RPMI7951 (cell line): Measurements from ENCODE around the gene ECHDC1. TPM values are rescaled to one million over a fixed set of nuclear protein-coding genes. Genes with fewer than 3 reads are reported as not detected.
"Not testable (repeated sequence)": the region's sequence is repeated elsewhere in the genome, so short reads cannot be mapped to it uniquely, and the experiment has no call there.

Source experiments
- DNase-seq: peaks from one replicate; pipeline ENCODE4 v3.0.0-alpha.2; 2012; ENCODE audit warnings: low read depth
- total RNA-seq: library from RNA; depleted of rRNA; stranded (reverse); fragments of >200 nt; shearing (Covaris generic); gene quantifications from 2 replicates; pipeline ENCODE4 v1.2.3, GENCODE V29; 2014

The ECHDC1 gene
- total RNA-seq, 1 experiment from 2014 or later, result 105 TPM

GRCh38 chr6:127342296-127342945 lies 988 bp downstream of the ECHDC1 start:
- peak; percentile 40 for DNase-seq

- DNase-seq, result no peak
Observed at GRCh38 chr6:127341471-127342202, 1.8 kb downstream of the ECHDC1 start.

- no peak for DNase-seq
Observed at GRCh38 chr6:127340171-127340570, 3.2 kb downstream of the ECHDC1 start.

GRCh38 chr6:127338936-127339335 lies 4.5 kb downstream of the ECHDC1 start:
- DNase-seq, result no peak

DNA sequence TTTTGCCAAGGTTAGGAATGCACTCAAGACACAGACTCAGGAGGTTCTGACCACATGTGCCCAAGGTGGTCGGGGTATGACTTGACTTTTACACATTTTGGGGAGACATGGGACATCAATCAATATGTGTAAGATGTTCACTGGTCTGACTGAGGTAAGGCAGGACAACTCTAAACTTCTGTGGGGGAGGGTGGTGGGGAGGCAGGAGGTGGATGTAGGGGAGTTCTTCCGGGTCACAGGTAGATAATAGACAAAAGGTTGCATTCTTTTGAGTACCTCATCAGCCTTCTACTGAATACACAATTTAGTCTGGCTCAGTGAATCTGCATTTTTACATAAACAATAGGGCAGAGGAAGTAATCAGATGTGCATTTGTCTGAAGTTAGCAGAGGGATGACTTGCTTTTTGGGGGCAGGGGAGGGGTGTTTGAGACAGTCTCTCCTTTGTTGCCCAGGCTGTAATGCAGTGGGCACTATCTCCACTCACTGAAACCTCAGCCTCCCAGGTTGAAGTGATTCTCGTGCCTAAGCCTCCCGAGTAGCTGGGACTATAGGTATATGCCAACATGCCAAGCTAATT lies 10.9 kb downstream of the ECHDC1 start:
- DNase-seq, result no peak

- not testable (repeated sequence) for DNase-seq
Observed at GRCh38 chr6:127331256-127331655, 12.2 kb downstream of the ECHDC1 start.

- DNase-seq, result peak; percentile 16
Observed at GRCh38 chr6:127328043-127328609, 15.3 kb downstream of the ECHDC1 start.

- no peak for DNase-seq
Observed at GRCh38 chr6:127319686-127320085, 23.7 kb downstream of the ECHDC1 start.

- DNase-seq, result no peak
Observed at GRCh38 chr6:127317388-127318128, 25.9 kb downstream of the ECHDC1 start.

DNA sequence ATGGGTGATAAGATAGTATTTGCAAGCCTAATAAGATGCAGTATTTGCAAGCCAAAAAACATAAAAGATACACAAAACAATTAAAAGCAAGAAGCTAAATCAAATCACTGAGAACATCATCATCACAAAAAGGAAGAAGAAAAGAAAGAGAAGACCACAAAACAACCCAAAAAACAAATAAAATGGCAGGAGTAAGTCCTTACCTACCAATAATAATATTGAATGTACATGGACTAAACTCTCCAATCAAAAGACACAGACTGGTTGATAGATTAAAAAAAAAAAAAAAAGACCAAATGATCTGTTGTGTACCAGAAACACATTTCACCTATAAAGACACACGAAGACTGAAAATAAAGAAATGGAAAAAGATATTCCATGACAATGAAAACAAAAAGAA lies 37.7 kb downstream of the ECHDC1 start:
- no peak for DNase-seq

GRCh38 chr6:127303917-127304316 lies 39.5 kb downstream of the ECHDC1 start:
- no peak for DNase-seq

DNA sequence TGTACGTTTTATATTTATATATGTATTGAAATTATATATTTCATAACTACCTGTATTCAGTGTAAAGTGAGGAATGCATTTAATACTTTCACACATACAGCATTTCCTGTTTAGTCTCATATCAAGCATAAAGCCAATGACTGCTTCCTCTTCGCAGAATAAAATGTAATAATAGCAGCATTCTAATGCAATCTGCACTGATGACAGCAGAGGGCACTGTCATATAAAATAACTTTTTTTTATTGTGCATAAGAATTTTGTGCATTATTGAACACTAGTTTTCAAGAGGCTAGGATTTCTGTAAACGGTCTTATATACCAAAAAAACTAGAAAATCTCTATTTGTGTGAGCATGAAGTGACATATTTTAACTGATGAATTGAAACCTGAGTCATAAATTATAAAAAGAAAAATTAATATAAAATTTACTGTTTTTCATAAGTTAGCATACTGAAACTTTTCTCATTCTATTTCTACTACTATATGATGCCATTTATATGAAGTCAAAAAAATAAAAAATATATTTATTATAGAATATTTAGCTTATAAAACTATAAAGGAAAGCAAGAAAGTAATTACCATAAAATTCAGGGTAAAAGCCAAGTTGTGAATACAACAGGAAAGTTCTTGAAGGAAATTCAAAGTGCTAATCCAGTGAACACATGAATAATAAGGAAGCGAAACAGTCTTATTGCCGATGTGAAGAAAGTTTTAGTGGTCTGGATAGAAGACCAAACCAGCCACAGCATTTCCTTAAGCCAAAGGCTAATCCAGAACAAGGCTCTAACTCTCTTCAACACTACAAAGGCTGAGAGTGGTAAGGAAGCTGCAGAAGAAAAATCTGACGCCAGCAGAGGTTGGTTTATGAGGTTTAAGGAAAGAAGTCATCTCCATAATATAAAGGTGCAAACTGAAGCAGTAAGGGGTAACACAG lies 40.4 kb downstream of the ECHDC1 start:
- peak; percentile 47 for DNase-seq

DNA sequence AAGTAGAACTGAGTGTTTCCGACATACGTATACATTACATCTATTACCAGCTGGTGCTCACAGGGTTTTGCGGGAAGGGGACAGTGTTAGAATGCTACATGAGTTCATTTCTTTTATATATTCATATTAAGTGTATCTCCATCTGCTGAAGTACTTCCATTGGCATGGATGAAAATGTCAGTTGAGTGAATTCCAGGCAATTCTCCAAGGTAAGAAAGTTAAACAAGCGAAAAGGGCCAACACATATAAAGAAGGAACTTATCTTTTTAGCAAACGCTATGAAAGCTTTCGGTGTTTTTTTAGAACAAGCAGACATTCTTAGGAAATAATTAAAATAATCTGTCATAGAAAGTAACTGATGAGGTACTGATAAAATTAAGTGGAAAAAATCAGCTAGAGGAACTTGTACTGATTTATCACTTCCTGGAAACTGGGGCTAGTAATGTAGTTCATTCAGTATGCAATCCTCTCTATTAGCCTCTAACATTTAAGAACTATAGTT lies 42.2 kb downstream of the ECHDC1 start:
- no peak for DNase-seq

GRCh38 chr6:127300411-127300810 lies 43.0 kb downstream of the ECHDC1 start:
- peak; percentile 72 for DNase-seq

GRCh38 chr6:127299522-127300240 lies 43.7 kb downstream of the ECHDC1 start:
- peak; percentile 7 for DNase-seq

DNA sequence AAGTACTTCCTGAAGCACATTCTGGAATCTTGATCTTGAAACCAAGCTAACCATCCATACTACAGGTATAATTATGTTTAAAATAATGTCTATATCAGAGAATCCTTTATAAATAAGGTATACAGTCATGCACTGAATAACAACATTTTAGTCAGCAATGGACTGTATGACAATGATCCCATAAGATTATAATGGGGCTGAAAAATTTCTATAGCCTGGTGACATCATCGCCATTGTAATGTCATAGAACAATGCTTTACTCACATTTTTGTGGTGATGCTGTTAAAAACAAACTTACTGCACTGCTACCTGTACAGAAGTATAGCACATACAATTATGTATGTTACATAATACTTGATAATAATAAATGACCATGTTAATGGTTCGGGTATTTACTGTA lies 44.9 kb downstream of the ECHDC1 start:
- no peak for DNase-seq

DNA sequence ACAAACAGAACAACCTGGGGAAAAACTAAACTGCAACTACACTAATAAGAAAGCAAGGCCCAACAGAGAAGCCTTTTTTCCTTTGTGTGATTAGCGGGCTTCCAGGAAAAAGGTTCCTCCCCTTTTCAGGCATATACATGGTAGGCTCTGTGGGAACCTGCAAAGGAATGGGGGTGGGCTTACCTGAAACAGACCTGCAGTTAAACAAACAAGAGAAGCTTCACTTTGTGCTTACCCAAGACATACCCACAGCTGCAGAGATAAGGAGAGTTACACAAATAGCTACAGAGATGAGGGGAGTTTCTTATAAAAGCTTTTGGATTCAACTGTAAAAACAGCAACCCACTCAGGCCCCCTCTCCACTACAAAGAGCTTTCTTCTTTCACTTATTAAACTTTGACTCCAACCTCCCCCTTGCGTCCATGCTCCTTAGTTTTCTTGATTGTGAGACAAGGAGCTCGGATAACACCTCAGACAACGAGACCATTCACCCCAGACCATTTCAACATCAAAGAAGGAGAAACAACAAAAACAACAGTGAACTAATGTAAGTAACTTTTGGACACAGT lies 45.8 kb downstream of the ECHDC1 start:
- no peak for DNase-seq

DNA sequence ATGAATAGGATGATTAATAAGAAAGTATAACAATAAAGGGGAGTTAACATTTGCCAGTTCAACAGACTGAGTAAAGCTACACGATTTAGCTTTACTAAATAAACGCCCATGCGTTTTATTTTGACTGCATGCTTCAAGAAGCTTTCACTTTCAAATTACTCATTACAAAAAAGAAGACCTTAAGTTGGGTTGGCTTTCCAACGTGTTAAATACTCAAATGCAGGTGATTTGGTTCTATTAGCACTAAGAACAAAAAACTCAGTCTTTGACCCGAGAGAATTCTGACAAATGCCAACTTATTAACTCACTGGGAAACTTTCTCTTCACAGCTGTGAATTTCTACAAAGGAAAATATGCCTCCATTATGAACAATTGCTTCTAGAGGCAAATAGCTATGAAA lies 51.9 kb downstream of the ECHDC1 start:
- no peak for DNase-seq

DNA sequence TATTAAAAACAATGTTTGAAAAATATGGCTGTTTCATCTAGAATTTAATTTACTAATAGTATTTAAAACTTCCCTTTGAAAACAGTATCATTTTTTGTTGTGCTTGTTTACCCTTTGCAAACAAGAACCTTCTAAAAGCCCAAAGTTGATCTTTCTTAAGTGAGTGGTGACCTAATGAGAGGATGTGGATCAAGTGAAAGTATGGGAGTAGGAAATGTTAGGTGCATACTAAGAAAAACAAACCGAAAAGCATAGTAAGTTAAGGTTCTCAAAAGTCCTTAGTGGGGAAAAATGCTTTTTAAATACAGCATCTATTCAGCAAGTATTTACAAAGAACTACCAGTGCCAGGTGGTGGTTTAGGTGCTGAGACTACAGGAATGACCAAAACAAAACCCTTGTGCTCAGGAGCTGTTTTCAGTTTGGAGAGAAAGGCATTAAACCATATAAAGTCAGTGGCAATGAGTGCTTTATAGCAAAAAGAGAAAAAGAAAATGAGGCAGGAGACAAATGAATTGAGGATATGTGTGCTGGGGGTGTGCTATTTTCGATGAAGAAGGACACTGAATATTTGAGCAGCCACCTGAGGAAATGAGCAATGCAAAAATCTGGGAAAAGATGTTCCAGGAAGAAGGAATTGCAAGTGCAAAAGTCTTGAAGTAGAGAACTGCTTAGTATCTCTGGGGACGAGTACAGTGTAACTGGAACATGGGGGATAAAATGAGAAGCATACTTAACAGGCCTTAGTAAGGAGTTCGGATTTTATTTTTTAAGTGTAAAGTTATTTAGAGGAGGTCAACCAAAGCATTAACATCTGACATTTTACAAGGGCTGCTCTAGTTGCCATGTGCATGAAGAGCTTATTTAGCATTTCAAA lies 52.8 kb downstream of the ECHDC1 start:
- no peak for DNase-seq
